ENCODE measurements around the gene PRDM12.

GRCh38 chr9:130698514-130698913 is 34.1 kb downstream of the PRDM12 start:
- TF ChIP-seq POLR2A (IDR thresholded peaks at IDR 0.05; ENCODE audit: low read depth, low read length) (no peak), POLR2AphosphoS5 (IDR thresholded peaks at IDR 0.05; ENCODE audit: low read depth, low read length) (no peak)
